LNCaP clone FGC (cell line): ENCODE results near the gene CALCR.

Source experiments
- DNase-seq: peaks from one replicate; pipeline ENCODE4 v3.0.0-alpha.2; 2011; ENCODE audit warnings: low read depth
- H3K4me3 ChIP-seq: 2 replicates; pipeline ENCODE4 v1.5.1; 2011; ENCODE audit warnings: mild to moderate bottlenecking, low read depth, low read length, control low read depth
- TF ChIP-seq, protein P1 (sequence below): IDR thresholded peaks from 2 replicates; pipeline ENCODE4 v1.5.1; 2012; ENCODE audit warnings: mild to moderate bottlenecking; ENCODE audit not compliant: control insufficient read depth, insufficient read depth; ENCODE audit errors: extremely low read depth

The CALCR gene

DNA sequence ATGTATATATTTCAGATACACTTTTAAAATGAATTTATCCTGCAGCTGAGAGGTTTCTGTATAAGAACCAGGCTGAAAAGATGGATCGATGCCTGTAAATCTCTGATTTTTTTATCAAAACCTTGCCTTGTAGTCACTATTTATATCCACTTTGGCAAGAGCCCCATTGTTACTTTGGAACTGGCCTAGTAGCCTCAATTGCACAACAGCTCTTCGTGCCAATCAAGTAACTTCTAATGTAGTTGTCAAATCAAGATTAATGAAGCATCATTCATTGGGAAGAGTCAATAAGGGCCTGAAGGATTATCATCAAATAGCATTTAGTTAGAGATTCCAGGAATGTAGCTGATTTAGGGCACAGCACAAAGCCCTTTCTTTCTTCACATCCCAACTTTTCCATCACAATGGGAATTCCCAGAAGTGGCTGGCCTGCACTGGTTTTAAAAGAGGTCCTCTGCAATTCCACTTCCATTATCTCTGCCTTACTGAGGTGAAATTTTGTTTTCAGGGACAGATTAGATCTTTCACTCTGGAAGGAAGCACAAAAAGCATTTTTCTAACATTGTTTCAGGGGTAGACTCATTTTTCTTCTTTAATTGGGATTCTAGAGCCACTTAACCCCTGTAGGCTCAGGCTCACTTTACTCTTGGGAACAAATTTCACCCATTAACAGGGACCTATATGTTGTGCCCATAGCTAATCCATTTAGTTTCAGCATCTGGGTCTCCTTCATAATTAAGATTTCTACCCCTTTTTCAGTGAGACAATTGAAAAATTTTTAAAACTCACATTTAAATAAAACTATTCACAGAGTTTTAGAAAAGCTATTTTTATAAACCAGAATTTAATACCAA lies 97.8 kb downstream of the CALCR start:
- TF ChIP-seq, protein P1, sequence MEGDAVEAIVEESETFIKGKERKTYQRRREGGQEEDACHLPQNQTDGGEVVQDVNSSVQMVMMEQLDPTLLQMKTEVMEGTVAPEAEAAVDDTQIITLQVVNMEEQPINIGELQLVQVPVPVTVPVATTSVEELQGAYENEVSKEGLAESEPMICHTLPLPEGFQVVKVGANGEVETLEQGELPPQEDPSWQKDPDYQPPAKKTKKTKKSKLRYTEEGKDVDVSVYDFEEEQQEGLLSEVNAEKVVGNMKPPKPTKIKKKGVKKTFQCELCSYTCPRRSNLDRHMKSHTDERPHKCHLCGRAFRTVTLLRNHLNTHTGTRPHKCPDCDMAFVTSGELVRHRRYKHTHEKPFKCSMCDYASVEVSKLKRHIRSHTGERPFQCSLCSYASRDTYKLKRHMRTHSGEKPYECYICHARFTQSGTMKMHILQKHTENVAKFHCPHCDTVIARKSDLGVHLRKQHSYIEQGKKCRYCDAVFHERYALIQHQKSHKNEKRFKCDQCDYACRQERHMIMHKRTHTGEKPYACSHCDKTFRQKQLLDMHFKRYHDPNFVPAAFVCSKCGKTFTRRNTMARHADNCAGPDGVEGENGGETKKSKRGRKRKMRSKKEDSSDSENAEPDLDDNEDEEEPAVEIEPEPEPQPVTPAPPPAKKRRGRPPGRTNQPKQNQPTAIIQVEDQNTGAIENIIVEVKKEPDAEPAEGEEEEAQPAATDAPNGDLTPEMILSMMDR = no peak
- no peak overlapping the region for H3K4me3 ChIP-seq
- no peak for DNase-seq

DNA sequence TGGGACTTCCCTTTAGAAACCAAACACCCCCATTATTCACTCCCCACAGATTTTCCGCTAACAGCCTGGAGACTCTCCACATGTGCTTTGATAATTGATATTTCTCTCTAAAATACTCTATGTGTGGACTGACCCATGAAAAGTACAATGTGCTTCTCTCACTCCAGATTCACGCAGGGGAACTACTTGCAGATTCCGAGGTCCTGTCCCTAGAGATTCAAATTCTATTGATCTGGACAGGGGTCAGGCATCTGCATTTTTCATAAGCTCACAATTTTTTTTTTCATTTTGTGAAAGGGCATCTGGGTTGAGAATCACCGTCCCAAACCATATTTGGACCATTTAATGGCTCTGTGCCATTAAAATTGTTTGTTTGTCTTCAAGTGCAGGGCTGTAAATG lies 98.7 kb downstream of the CALCR start:
- H3K4me3 ChIP-seq = no peak overlapping the region
- TF ChIP-seq, protein P1 = no peak
- DNase-seq = no peak

DNA sequence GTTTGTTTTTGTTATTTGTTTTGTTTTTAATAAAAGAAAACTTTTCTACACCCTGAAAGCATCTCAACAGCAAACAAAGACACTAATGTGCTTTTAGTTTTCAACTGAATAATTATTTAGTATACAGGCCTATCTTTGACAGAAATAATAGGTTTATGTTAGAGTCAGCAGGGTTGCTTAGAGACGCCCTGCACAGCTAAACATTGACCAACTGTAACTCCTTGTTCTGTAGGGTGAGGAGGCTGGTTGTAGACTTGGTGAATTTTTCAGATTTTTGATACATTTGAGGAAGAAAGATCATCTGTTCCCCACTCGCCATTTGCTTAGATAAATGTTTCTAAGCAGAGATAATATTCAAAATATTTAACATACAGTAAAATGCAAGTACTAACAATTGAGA lies 103.1 kb downstream of the CALCR start:
- TF ChIP-seq, protein P1 = no peak
- no peak for DNase-seq
- H3K4me3 ChIP-seq = no peak overlapping the region

DNA sequence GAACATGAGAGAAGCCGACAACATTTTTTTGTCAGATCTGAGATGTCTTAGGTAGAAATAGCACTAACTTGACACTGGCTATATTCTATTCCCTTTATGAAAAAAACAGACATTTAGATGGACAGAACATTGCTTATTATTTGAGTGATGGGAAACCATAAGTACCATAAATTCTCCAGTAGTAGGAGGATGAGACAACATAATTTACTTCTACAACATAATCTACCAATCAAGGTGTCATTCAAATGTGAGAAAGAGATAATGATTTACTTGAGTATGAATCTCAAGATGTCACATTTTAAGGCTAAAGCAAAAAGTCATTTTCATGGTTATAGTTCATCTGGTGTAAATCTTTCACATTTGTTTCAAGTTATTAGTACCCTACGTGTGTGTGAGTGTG lies 110.8 kb downstream of the CALCR start:
- TF ChIP-seq, protein P1 = no peak
- no peak for DNase-seq
- H3K4me3 ChIP-seq = no peak overlapping the region

DNA sequence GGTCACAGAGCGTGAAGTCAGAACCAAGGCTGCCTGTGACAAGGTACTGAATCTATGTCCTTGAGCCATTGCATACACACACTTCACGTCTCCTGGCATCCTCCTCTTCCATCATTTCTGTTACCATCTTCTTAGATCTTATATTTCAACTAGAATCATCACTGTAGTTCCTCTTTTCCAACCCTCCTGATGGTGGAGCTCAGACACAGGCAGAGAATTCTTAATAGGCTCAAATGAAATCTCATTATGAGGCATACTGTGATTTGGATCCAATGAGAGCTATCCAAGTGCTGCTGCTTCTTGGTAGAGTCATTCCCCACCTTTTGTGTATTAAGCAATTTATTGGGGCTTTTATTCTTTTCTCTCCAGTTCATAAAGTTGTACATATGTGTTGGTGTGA lies 113.2 kb downstream of the CALCR start:
- TF ChIP-seq, protein P1 = peak; percentile 43
- DNase-seq = no peak
- no peak overlapping the region for H3K4me3 ChIP-seq

DNA sequence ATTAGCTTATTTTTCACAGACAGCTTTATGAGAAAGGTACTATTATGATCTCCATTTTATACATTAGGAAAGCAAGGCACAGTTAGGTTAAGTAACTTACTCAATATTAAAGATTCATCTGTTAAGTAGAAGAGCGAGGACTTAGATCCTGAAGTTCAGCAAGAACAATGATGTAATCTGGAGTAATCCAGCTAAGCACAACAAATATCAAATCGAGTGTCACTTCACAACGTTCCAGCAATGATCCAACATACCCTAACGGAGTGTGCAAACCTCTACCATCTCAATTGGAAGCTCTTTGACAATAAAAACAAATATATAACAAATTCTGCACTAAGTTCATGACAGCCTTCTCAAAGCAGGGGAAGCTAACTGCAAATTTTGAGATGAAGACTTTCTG lies 121.3 kb downstream of the CALCR start:
- no peak for DNase-seq
- TF ChIP-seq, protein P1 = no peak
- H3K4me3 ChIP-seq = no peak overlapping the region

DNA sequence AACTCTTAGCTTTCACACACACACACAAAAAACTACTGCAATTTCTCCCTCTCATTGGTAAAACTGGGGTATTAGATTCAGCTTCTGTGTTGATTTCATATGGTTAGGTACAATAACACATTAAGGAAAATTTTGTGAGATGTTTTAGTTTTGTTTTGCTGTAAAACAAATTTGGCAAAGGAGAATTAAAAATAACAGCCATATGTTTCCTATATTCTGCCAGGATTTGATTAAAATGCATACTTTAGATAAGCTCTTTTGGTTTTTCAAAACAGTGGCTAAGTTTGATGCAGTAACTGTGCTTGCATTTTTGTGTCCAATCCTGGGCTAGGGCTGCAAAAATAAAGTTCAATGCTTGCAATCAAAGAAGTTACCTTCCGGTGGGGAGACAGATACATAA lies 126.3 kb downstream of the CALCR start:
- no peak for DNase-seq
- no peak overlapping the region for H3K4me3 ChIP-seq
- TF ChIP-seq, protein P1 = no peak
